HCT116 (cell line): ENCODE results near the gene OR8A1. TPM values are rescaled to one million over a fixed set of nuclear protein-coding genes. Genes with fewer than 3 reads are reported as not detected.

ENCODE experiments used
- ATAC-seq: fragments of 200-7000 bp; cut with Tn5 transposase; 2 replicates; pipeline ENCODE4 v1.9.1; 2020; ENCODE audit warnings: mild to moderate bottlenecking, moderate library complexity
- BruUV-seq: library from RNA; stranded (reverse); fragments of 400-500 nt; replicated peaks from 2 replicates; lab custom pipeline; 2021; lab: Mats Ljungman, UMichigan
- CTCF ChIA-PET: fragments of 300-600 bp; sonication (Branson Sonifier 250); formaldehyde crosslinking; loops from one replicate; lab custom pipeline; 2021; ENCODE audit warnings: antibody characterized with exemption; lab: Charles Lee
- POLR2A ChIA-PET: fragments of 300-600, 350-600 bp; sonication (Branson Sonifier 250); formaldehyde crosslinking; loops from one replicate; lab custom pipeline; 2021; ENCODE audit warnings: antibody characterized with exemption; lab: Charles Lee
- RAD21 ChIA-PET, 2 experiments: fragments of 300-600 bp; sonication (Branson Sonifier 250); formaldehyde crosslinking; loops; one replicate each; lab custom pipeline; 2023; ENCODE audit warnings: low total read pairs in 2 of 2; ENCODE audit not compliant: uncharacterized antibody in 2 of 2, unreplicated experiment in 2 of 2, low non-redundant PET in 1 of 2; lab: Charles Lee
- DNase-seq: peaks from one replicate; pipeline ENCODE4 v3.0.0-alpha.2; 2010; ENCODE audit warnings: low read depth, low spot score
- H2AFZ ChIP-seq: fragments of 200-600 bp; shearing (Covaris generic), sonication (generic); 2 replicates; pipeline ENCODE4 v1.6.1; 2017; ENCODE audit warnings: low read depth, mixed run types, mixed read lengths, antibody characterized with exemption, low read length; ENCODE audit not compliant: poor library complexity, severe bottlenecking
- H3K27ac ChIP-seq: 2 replicates; pipeline ENCODE4 v1.5.1; 2012; ENCODE audit warnings: low read depth, low read length
- H3K27me3 ChIP-seq: fragments of 200-600 bp; sonication (generic); 2 replicates; pipeline ENCODE4 v1.6.1; 2016; ENCODE audit warnings: mixed run types, low read length, mixed read lengths; ENCODE audit not compliant: insufficient read depth
- H3K36me3 ChIP-seq, 2 experiments: fragments of 200-500 bp in 1 of 2; fragments of 200-600 bp in 1 of 2; sonication (Bioruptor generic) in 1 of 2; sonication (generic) in 1 of 2; 2 replicates each; pipeline versions ENCODE4 v1.5.1 to v1.6.1; 2014 to 2016; ENCODE audit warnings: low read length in 2 of 2, inconsistent platforms in 1 of 2, mixed read lengths in 1 of 2, mixed run types in 1 of 2; ENCODE audit not compliant: insufficient read depth in 2 of 2, control insufficient read depth in 1 of 2
- H3K4me1 ChIP-seq, 2 experiments: fragments of 200-600 bp in 1 of 2; sonication (generic) in 1 of 2; 2 replicates each; pipeline versions ENCODE4 v1.5.1 to v1.6.1; 2012 to 2017; ENCODE audit warnings: low read length in 2 of 2, inconsistent platforms in 1 of 2, mild to moderate bottlenecking in 1 of 2, mixed read lengths in 1 of 2, mixed run types in 1 of 2, moderate library complexity in 1 of 2; ENCODE audit not compliant: insufficient read depth in 2 of 2, control insufficient read depth in 1 of 2
- H3K4me2 ChIP-seq: fragments of 200-600 bp; sonication (generic); 2 replicates; pipeline ENCODE4 v1.6.1; 2017; ENCODE audit warnings: mixed run types, low read length, mixed read lengths
- H3K4me3 ChIP-seq, 2 experiments: fragments of 200-600 bp in 1 of 2; sonication (generic) in 1 of 2; replicated peaks in 1 of 2; 2 replicates each; pipeline ENCODE4 v1.5.1; 2011 to 2016; ENCODE audit warnings: low read length in 2 of 2, control low read depth in 1 of 2, low read depth in 1 of 2, mild to moderate bottlenecking in 1 of 2, mixed read lengths in 1 of 2, mixed run types in 1 of 2
- H3K79me2 ChIP-seq: fragments of 200-600 bp; sonication (generic); 2 replicates; pipeline ENCODE4 v1.6.1; 2017; ENCODE audit warnings: mild to moderate bottlenecking, mixed run types, low read length, moderate library complexity, mixed read lengths; ENCODE audit not compliant: insufficient read depth
- H3K9ac ChIP-seq: fragments of 200-600 bp; sonication (generic); 2 replicates; pipeline ENCODE4 v1.6.1; 2016; ENCODE audit warnings: low read length, mixed read lengths
- H3K9me2 ChIP-seq: fragments of 200-600 bp; sonication (generic), shearing (Covaris generic); 2 replicates; pipeline ENCODE4 v1.6.1; 2017; ENCODE audit warnings: mixed run types, mild to moderate bottlenecking, moderate library complexity; ENCODE audit not compliant: insufficient read depth
- H3K9me3 ChIP-seq, 2 experiments: fragments of 200-500 bp in 1 of 2; fragments of 200-600 bp in 1 of 2; sonication (Bioruptor generic) in 1 of 2; sonication (generic) in 1 of 2; 2 replicates each; pipeline ENCODE4 v1.6.1; 2014 to 2017; ENCODE audit warnings: low read length in 2 of 2, mixed read lengths in 2 of 2, inconsistent platforms in 1 of 2, low read depth in 1 of 2, mild to moderate bottlenecking in 1 of 2, mixed run types in 1 of 2, moderate library complexity in 1 of 2; ENCODE audit not compliant: control insufficient read depth in 1 of 2, insufficient read depth in 1 of 2
- H4K20me1 ChIP-seq: fragments of 200-600 bp; sonication (generic), shearing (Covaris generic); 2 replicates; pipeline ENCODE4 v1.6.1; 2017; ENCODE audit warnings: mixed run types, mild to moderate bottlenecking, moderate library complexity; ENCODE audit not compliant: insufficient read depth
- ATF3 ChIP-seq: IDR thresholded peaks from 2 replicates; pipeline ENCODE4 v1.6.1; 2012
- CBX3 ChIP-seq: IDR thresholded peaks from 2 replicates; pipeline ENCODE4 v1.6.1; 2012; ENCODE audit warnings: low read depth
- CTCF ChIP-seq, 3 experiments: fragments of 200-600 bp in 1 of 3; sonication (generic) in 1 of 3; IDR thresholded peaks in 2 of 3; conservative IDR thresholded peaks in 1 of 3; 2 replicates each; pipeline ENCODE4 v1.5.1; 2012 to 2017; ENCODE audit warnings: low read depth in 2 of 3, low read length in 2 of 3, antibody characterized with exemption in 1 of 3, borderline replicate concordance in 1 of 3, control low read depth in 1 of 3, mild to moderate bottlenecking in 1 of 3, mixed read lengths in 1 of 3, mixed run types in 1 of 3, moderate library complexity in 1 of 3; ENCODE audit not compliant: insufficient read depth in 1 of 3
- EGR1 ChIP-seq: IDR thresholded peaks from 2 replicates; pipeline ENCODE4 v1.6.1; 2012; ENCODE audit warnings: low read depth
- ELF1 ChIP-seq: IDR thresholded peaks from 2 replicates; pipeline ENCODE4 v1.6.1; 2012; ENCODE audit warnings: low read depth, borderline replicate concordance
- EZH2 ChIP-seq: fragments of 200-600 bp; sonication (generic); IDR thresholded peaks from 2 replicates; pipeline ENCODE4 v1.6.1; 2017; ENCODE audit warnings: antibody characterized with exemption, mixed run types
- FOSL1 ChIP-seq: IDR thresholded peaks from 2 replicates; pipeline ENCODE4 v1.6.1; 2012; ENCODE audit warnings: low read depth
- JUND ChIP-seq: IDR thresholded peaks from 2 replicates; pipeline ENCODE4 v1.6.1; 2012
- POLR2AphosphoS5 ChIP-seq: IDR thresholded peaks from 2 replicates; pipeline ENCODE4 v1.6.1; 2011; ENCODE audit warnings: mild to moderate bottlenecking, low read depth, low read length, moderate library complexity
- REST ChIP-seq: IDR thresholded peaks from 2 replicates; pipeline ENCODE4 v1.6.1; 2012; ENCODE audit warnings: low read depth
- SIN3A ChIP-seq: IDR thresholded peaks from 2 replicates; pipeline ENCODE4 v1.6.1; 2012; ENCODE audit warnings: low read depth
- SP1 ChIP-seq: IDR thresholded peaks from 2 replicates; pipeline ENCODE4 v1.6.1; 2012; ENCODE audit warnings: low read depth
- TCF7L2 ChIP-seq: IDR thresholded peaks from 2 replicates; pipeline ENCODE4 v1.7.0; 2011; ENCODE audit warnings: borderline replicate concordance, inconsistent platforms; ENCODE audit not compliant: insufficient read depth, insufficient read length; ENCODE audit errors: extremely low read depth
- ZFX ChIP-seq: fragments of 450-650 bp; IDR thresholded peaks from 2 replicates; pipeline ENCODE4 v1.6.1; 2017
- ZNF274 ChIP-seq: fragments of 200-500 bp; sonication (Bioruptor generic); IDR thresholded peaks from 2 replicates; pipeline ENCODE4 v1.6.1; 2014; ENCODE audit warnings: mild to moderate bottlenecking, low read depth, low read length, inconsistent platforms
- intact Hi-C: fragments of 100-400 bp; cut with micrococcal nuclease; formaldehyde crosslinking; loops from 2 replicates; pipeline ENCODE4 v1.10.0; 2022
- total RNA-seq: library from RNA; stranded (reverse); gene quantifications from one replicate; pipeline ENCODE4 v1.2.1, GENCODE V29; 2021; ENCODE audit not compliant: unreplicated experiment

Gene OR8A1
- total RNA-seq, 1 experiment from 2014 or later, result not detected

GRCh38 chr11:124570160-124570559 lies 363 bp downstream of the OR8A1 start:
- Histone ChIP-seq H3K27me3 (peaks cover 71% of the 10 kb centered on the region), H3K4me1 (no peaks in the 10 kb centered on the region), H3K4me2 (no peak overlapping the region), H3K9ac (no peak overlapping the region), H3K4me3 (no peak overlapping the region), H3K36me3 (no peaks in the 10 kb centered on the region), H3K9me2 (no peaks in the 10 kb centered on the region), H4K20me1 (no peaks in the 10 kb centered on the region; the same call in 1 of the 2 replicates), H3K9me3 (no peaks in the 10 kb centered on the region), H2AFZ (no peak overlapping the region)
- no peak; the same call in 1 of the 2 replicates for ATAC-seq
- CTCF ChIA-PET, result no interaction called here
- RAD21 ChIA-PET, result no interaction called here
- no TSS peak for BruUV-seq
- TF ChIP-seq SP1 (no peak), TCF7L2 (no peak), CTCF (IDR thresholded peaks at IDR 0.05 in 2 of 3, conservative IDR thresholded peaks at IDR 0.05 in 1 of 3; ENCODE audit: borderline replicate concordance in 1 of 3, insufficient read depth in 1 of 3, low read depth in 2 of 3, low read length in 2 of 3) (no peak)
- TF ChIP-seq, all 23 proteins: peak for 0
- Histone ChIP-seq H3K27ac (no peak overlapping the region), H3K79me2 (no peaks in the 10 kb centered on the region)
- POLR2A ChIA-PET, result no interaction called here
- no peak for DNase-seq
- intact Hi-C loops, result no loop called here

- Histone ChIP-seq H3K9ac (no peak overlapping the region), H3K9me3 (no peaks in the 10 kb centered on the region), H3K27ac (no peak overlapping the region), H2AFZ (no peak overlapping the region), H3K79me2 (no peaks in the 10 kb centered on the region), H3K4me1 (no peaks in the 10 kb centered on the region), H3K9me2 (no peaks in the 10 kb centered on the region), H3K4me3 (no peak overlapping the region), H3K4me2 (no peak overlapping the region), H3K36me3 (no peaks in the 10 kb centered on the region), H3K27me3 (peaks cover 69% of the 10 kb centered on the region), H4K20me1 (no peaks in the 10 kb centered on the region)
- no TSS peak for BruUV-seq
- ChIA-PET POLR2A (no interaction called here), CTCF (interaction anchor here (1.4 kb wide), 1 partner anchor 161 kb away, joined by 4 read pairs; no protein-coding TSS in a partner anchor), RAD21 (no interaction called here)
- ATAC-seq (no peak), DNase-seq (no peak)
- intact Hi-C loops, result no loop called here
- no peak for TF ChIP-seq CBX3
- no peak for TF ChIP-seq EZH2
- no peak for TF ChIP-seq FOSL1
- TF ChIP-seq JUND, result no peak
- TF ChIP-seq ZFX, result no peak
- TF ChIP-seq EGR1, result no peak
- no peak for TF ChIP-seq TCF7L2
- no peak for TF ChIP-seq ELF1
- TF ChIP-seq ZNF274, result no peak
- TF ChIP-seq SIN3A, result no peak
- TF ChIP-seq REST, result no peak
- TF ChIP-seq ATF3, result no peak
- no peak for TF ChIP-seq POLR2AphosphoS5
Measured at GRCh38 chr11:124577716-124578427, 8.1 kb downstream of the OR8A1 start.
